ENCODE measurements around the gene RASGRP1.

DNA sequence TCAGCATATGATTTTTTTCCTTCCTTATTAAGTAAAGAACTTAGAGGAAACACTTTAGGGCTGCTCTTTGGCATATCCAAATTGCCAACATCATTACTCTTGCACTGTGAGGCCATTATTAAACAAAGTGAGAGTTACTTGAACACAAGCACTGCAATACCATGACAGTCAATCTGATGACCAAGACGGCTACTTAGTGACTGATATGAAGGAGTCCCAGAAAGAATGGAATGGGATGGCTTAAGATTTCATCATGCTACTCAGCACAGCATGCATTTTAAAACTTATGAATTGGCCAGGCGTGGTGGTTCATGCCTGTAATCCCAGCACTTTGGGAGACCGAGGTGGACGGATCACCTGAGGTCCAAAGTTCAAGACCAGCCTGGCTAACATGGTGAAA is 55.5 kb downstream of the RASGRP1 start:
- no peak for TF ChIP-seq GATA2 (IDR thresholded peaks at IDR 0.05; ENCODE audit: low read depth, low read length)
- TF ChIP-seq GATA3 (IDR thresholded peaks at IDR 0.05; ENCODE audit: low read depth, low read length), result no peak
